ENCODE data around the gene GRIK3. TPM values are rescaled to one million over a fixed set of nuclear protein-coding genes. Genes with fewer than 3 reads are reported as not detected.
A peak's percentile ranks its signal among the peaks of the same experiment; 100 is the strongest.

GRIK3 gene
- total RNA-seq, 6 experiments from 2014 or later: 0.07 TPM; not detected in 5

GRCh38 chr1:36775716-36776115, 258.6 kb downstream of the GRIK3 start:
- no peak for ATAC-seq
- 25% methylated on average over 2 of the region's 2 CpGs for WGBS (ENCODE audit: insufficient coverage, low coverage, low lambda C conversion rate, missing lambda C conversion rate)
- Histone ChIP-seq H3K4me3 (no peak overlapping the region), H3K27ac (no peak overlapping the region), H3K36me3 (no peaks in the 10 kb centered on the region), H3K4me1 (no peaks in the 10 kb centered on the region), H3K9me3 (no peaks in the 10 kb centered on the region), H3K27me3 (no peaks in the 10 kb centered on the region)
- intact Hi-C loops (cut with DNase I): no loop called here
- DNase-seq: no peak
- no peak for TF ChIP-seq POLR2A (IDR thresholded peaks at IDR 0.05)
- TF ChIP-seq, protein P1, sequence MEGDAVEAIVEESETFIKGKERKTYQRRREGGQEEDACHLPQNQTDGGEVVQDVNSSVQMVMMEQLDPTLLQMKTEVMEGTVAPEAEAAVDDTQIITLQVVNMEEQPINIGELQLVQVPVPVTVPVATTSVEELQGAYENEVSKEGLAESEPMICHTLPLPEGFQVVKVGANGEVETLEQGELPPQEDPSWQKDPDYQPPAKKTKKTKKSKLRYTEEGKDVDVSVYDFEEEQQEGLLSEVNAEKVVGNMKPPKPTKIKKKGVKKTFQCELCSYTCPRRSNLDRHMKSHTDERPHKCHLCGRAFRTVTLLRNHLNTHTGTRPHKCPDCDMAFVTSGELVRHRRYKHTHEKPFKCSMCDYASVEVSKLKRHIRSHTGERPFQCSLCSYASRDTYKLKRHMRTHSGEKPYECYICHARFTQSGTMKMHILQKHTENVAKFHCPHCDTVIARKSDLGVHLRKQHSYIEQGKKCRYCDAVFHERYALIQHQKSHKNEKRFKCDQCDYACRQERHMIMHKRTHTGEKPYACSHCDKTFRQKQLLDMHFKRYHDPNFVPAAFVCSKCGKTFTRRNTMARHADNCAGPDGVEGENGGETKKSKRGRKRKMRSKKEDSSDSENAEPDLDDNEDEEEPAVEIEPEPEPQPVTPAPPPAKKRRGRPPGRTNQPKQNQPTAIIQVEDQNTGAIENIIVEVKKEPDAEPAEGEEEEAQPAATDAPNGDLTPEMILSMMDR (IDR thresholded peaks at IDR 0.05): no peak

GRCh38 chr1:36773827-36774541, 260.3 kb downstream of the GRIK3 start:
- H3K9me3 ChIP-seq: no peaks in the 10 kb centered on the region
- intact Hi-C loops (cut with DNase I): no loop called here
- H3K36me3 ChIP-seq: no peaks in the 10 kb centered on the region
- no peak overlapping the region for H3K4me3 ChIP-seq
- DNase-seq: no peak
- H3K4me1 ChIP-seq: no peaks in the 10 kb centered on the region
- TF ChIP-seq, protein P1 (IDR thresholded peaks at IDR 0.05): no peak
- TF ChIP-seq POLR2A (IDR thresholded peaks at IDR 0.05): no peak
- ATAC-seq: no peak
- no peak overlapping the region for H3K27ac ChIP-seq
- no peaks in the 10 kb centered on the region for H3K27me3 ChIP-seq
- WGBS (ENCODE audit: insufficient coverage, low coverage, low lambda C conversion rate, missing lambda C conversion rate): 67% methylated on average over 11 of the region's 13 CpGs

DNA sequence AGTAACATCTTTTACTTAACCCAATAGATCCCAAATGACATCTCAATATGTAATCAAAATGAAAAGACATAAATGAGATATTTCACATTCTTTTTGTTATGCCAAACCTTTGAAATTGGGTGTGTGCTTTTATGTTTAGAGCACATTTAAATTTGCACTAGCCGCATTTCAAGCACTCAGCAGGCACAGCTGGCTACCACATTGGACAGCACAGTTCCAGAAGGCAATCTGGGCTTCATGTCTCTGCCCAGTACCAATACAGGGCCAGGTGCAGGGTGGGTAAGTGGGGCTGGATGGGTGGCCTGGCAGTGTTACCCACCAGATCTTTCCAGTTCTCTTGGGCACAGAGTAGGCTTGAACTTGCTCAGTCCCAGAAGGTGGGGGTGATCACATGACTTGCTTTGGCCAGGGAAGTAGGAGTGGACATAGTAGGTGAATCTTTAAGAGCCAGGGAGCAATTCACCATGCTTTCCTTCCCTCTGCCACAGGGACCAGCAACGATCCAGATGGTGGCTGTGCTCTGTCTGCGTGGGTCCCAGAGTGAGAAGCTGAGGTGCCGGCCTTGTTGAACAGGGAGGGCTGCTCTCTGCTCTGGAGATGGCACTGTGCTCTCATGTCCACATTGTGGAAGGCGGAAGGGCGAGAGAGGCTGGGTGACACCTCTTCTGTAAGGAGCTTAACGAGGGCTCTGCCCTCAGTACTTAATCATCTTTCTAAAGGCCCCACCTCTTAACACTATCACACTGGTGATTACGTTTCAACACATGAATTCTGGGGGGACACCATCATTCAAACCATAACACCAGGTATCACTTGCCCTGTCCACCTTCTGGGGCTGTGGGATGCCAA, 261.4 kb downstream of the GRIK3 start:
- no peak overlapping the region for H3K4me3 ChIP-seq
- ATAC-seq (no peak), DNase-seq (peak in 1 of 3 donors; percentile 20)
- TF ChIP-seq, protein P1 (IDR thresholded peaks at IDR 0.05): no peak
- TF ChIP-seq POLR2A (IDR thresholded peaks at IDR 0.05): no peak
- intact Hi-C loops (cut with DNase I): no loop called here
- H3K27me3 ChIP-seq: no peaks in the 10 kb centered on the region
- WGBS (ENCODE audit: insufficient coverage, low coverage, low lambda C conversion rate, missing lambda C conversion rate): 63% methylated on average over 5 of the region's 8 CpGs
- H3K27ac ChIP-seq: no peak overlapping the region
- no peaks in the 10 kb centered on the region for H3K9me3 ChIP-seq
- no peaks in the 10 kb centered on the region for H3K4me1 ChIP-seq
- no peaks in the 10 kb centered on the region for H3K36me3 ChIP-seq

- Histone ChIP-seq H3K27ac (no peak overlapping the region), H3K4me1 (no peaks in the 10 kb centered on the region), H3K4me3 (no peak overlapping the region), H3K9me3 (no peaks in the 10 kb centered on the region), H3K27me3 (no peaks in the 10 kb centered on the region), H3K36me3 (no peaks in the 10 kb centered on the region)
- no peak for TF ChIP-seq POLR2A (IDR thresholded peaks at IDR 0.05)
- TF ChIP-seq, protein P1 (IDR thresholded peaks at IDR 0.05): no peak
- intact Hi-C loops (cut with DNase I): no loop called here
- peak in 1 of 3 donors; percentile 32 for DNase-seq
- 21% methylated on average over 5 of the region's 17 CpGs for WGBS (ENCODE audit: insufficient coverage, low coverage, low lambda C conversion rate, missing lambda C conversion rate)
- ATAC-seq: no peak
Observed at GRCh38 chr1:36771660-36772284, 262.5 kb downstream of the GRIK3 start.

Data from right lobe of liver (tissue), 6 donors.